ENCODE data around the gene RAB7B. TPM values are rescaled to one million over a fixed set of nuclear protein-coding genes. Genes with fewer than 3 reads are reported as not detected.

The RAB7B gene
- total RNA-seq, 2 donors from 2014 or later, result 0.18 TPM; not detected in 1

- peaks cover under 1% of the 10 kb centered on the region for H3K4me1 Mint-ChIP-seq
- ATAC-seq, result no peak
- peaks cover 4% of the 10 kb centered on the region for H3K36me3 Mint-ChIP-seq (ENCODE audit: low read depth)
- H3K4me3 Mint-ChIP-seq, result no peak overlapping the region
- no peak overlapping the region for H3K27ac Mint-ChIP-seq
- DNase-seq, result no peak
- H3K27me3 Mint-ChIP-seq, result peaks cover 8% of the 10 kb centered on the region
- H3K9me3 ChIP-seq (ENCODE audit: control insufficient read depth, low read length, poor library complexity, severe bottlenecking), result no peaks in the 10 kb centered on the region
These were observed 19.1 kb downstream of the RAB7B start for GRCh38 chr1:205983925-205984725.

- peaks cover 17% of the 10 kb centered on the region for H3K27me3 Mint-ChIP-seq
- no peak overlapping the region for H3K27ac Mint-ChIP-seq
- H3K9me3 ChIP-seq (ENCODE audit: control insufficient read depth, low read length, poor library complexity, severe bottlenecking), result no peaks in the 10 kb centered on the region
- ATAC-seq (no peak), DNase-seq (no peak)
- peaks cover 4% of the 10 kb centered on the region for H3K36me3 Mint-ChIP-seq (ENCODE audit: low read depth)
- no peak overlapping the region for H3K4me3 Mint-ChIP-seq
- peaks cover 3% of the 10 kb centered on the region for H3K4me1 Mint-ChIP-seq
These were observed 21.9 kb downstream of the RAB7B start for GRCh38 chr1:205981257-205981656.

- H3K4me3 Mint-ChIP-seq, result no peak overlapping the region
- ATAC-seq (no peak), DNase-seq (no peak)
- H3K4me1 Mint-ChIP-seq, result peaks cover 3% of the 10 kb centered on the region
- H3K27me3 Mint-ChIP-seq, result peaks cover 17% of the 10 kb centered on the region
- H3K9me3 ChIP-seq (ENCODE audit: control insufficient read depth, low read length, poor library complexity, severe bottlenecking), result no peaks in the 10 kb centered on the region
- H3K27ac Mint-ChIP-seq, result no peak overlapping the region
- H3K36me3 Mint-ChIP-seq (ENCODE audit: low read depth), result peaks cover 4% of the 10 kb centered on the region
These were observed 22.8 kb downstream of the RAB7B start for GRCh38 chr1:205980237-205980870.

GRCh38 chr1:205979301-205979700, 23.9 kb downstream of the RAB7B start:
- peaks cover 3% of the 10 kb centered on the region for H3K4me1 Mint-ChIP-seq
- H3K36me3 Mint-ChIP-seq (ENCODE audit: low read depth), result peaks cover 4% of the 10 kb centered on the region
- DNase-seq (no peak), ATAC-seq (no peak)
- no peak overlapping the region for H3K4me3 Mint-ChIP-seq
- no peak overlapping the region for H3K27ac Mint-ChIP-seq
- no peaks in the 10 kb centered on the region for H3K9me3 ChIP-seq (ENCODE audit: control insufficient read depth, low read length, poor library complexity, severe bottlenecking)
- peaks cover 13% of the 10 kb centered on the region for H3K27me3 Mint-ChIP-seq

- no peak overlapping the region for H3K27ac Mint-ChIP-seq
- no peaks in the 10 kb centered on the region for H3K9me3 ChIP-seq (ENCODE audit: control insufficient read depth, low read length, poor library complexity, severe bottlenecking)
- peaks cover 4% of the 10 kb centered on the region for H3K36me3 Mint-ChIP-seq (ENCODE audit: low read depth)
- H3K4me3 Mint-ChIP-seq, result no peak overlapping the region
- DNase-seq, result no peak
- no peak for ATAC-seq
- peaks cover 6% of the 10 kb centered on the region for H3K4me1 Mint-ChIP-seq
- peaks cover 11% of the 10 kb centered on the region for H3K27me3 Mint-ChIP-seq
These were observed 24.5 kb downstream of the RAB7B start for GRCh38 chr1:205978676-205979075.

- ATAC-seq, result peak; percentile 87
- peaks cover 2% of the 10 kb centered on the region for H3K36me3 Mint-ChIP-seq (ENCODE audit: low read depth)
- H3K4me1 Mint-ChIP-seq, result peaks cover 15% of the 10 kb centered on the region
- peaks cover 11% of the 10 kb centered on the region for H3K27me3 Mint-ChIP-seq
- no peak overlapping the region for H3K27ac Mint-ChIP-seq
- DNase-seq, result peak; percentile 53 to 71 (median 63)
- no peaks in the 10 kb centered on the region for H3K9me3 ChIP-seq (ENCODE audit: control insufficient read depth, low read length, poor library complexity, severe bottlenecking)
- no peak overlapping the region for H3K4me3 Mint-ChIP-seq
These were observed 25.7 kb downstream of the RAB7B start for GRCh38 chr1:205977402-205978014.

- Mint-ChIP-seq H3K27me3 (peaks cover 11% of the 10 kb centered on the region), H3K4me3 (no peak overlapping the region), H3K36me3 (ENCODE audit: low read depth) (no peaks in the 10 kb centered on the region), H3K27ac (no peak overlapping the region), H3K4me1 (peaks cover 17% of the 10 kb centered on the region)
- no peaks in the 10 kb centered on the region for H3K9me3 ChIP-seq (ENCODE audit: control insufficient read depth, low read length, poor library complexity, severe bottlenecking)
- ATAC-seq (no peak), DNase-seq (no peak)
These were observed 26.3 kb downstream of the RAB7B start for GRCh38 chr1:205976708-205977401.

GRCh38 chr1:205976036-205976435, 27.2 kb downstream of the RAB7B start:
- no peak overlapping the region for H3K27ac Mint-ChIP-seq
- peaks cover 17% of the 10 kb centered on the region for H3K4me1 Mint-ChIP-seq
- H3K4me3 Mint-ChIP-seq, result no peak overlapping the region
- H3K27me3 Mint-ChIP-seq, result peaks cover 11% of the 10 kb centered on the region
- DNase-seq, result no peak
- H3K36me3 Mint-ChIP-seq (ENCODE audit: low read depth), result no peaks in the 10 kb centered on the region
- no peak for ATAC-seq
- H3K9me3 ChIP-seq (ENCODE audit: control insufficient read depth, low read length, poor library complexity, severe bottlenecking), result no peaks in the 10 kb centered on the region

- Mint-ChIP-seq H3K27me3 (peaks cover 11% of the 10 kb centered on the region), H3K4me3 (no peak overlapping the region), H3K27ac (no peak overlapping the region), H3K36me3 (ENCODE audit: low read depth) (no peaks in the 10 kb centered on the region), H3K4me1 (peaks cover 17% of the 10 kb centered on the region)
- ATAC-seq (no peak), DNase-seq (no peak)
- H3K9me3 ChIP-seq (ENCODE audit: control insufficient read depth, low read length, poor library complexity, severe bottlenecking), result no peaks in the 10 kb centered on the region
These were observed 27.7 kb downstream of the RAB7B start for GRCh38 chr1:205975387-205975998.

GRCh38 chr1:205974712-205975111, 28.5 kb downstream of the RAB7B start:
- Mint-ChIP-seq H3K4me3 (no peak overlapping the region), H3K27me3 (peaks cover 11% of the 10 kb centered on the region), H3K36me3 (ENCODE audit: low read depth) (no peaks in the 10 kb centered on the region), H3K4me1 (peaks cover 17% of the 10 kb centered on the region), H3K27ac (no peak overlapping the region)
- H3K9me3 ChIP-seq (ENCODE audit: control insufficient read depth, low read length, poor library complexity, severe bottlenecking), result no peaks in the 10 kb centered on the region
- ATAC-seq (no peak), DNase-seq (no peak)

GRCh38 chr1:205973377-205974232, 29.6 kb downstream of the RAB7B start:
- ATAC-seq (no peak), DNase-seq (no peak)
- no peak overlapping the region for H3K27ac Mint-ChIP-seq
- no peaks in the 10 kb centered on the region for H3K36me3 Mint-ChIP-seq (ENCODE audit: low read depth)
- peaks cover 11% of the 10 kb centered on the region for H3K27me3 Mint-ChIP-seq
- no peak overlapping the region for H3K4me3 Mint-ChIP-seq
- H3K4me1 Mint-ChIP-seq, result peaks cover 15% of the 10 kb centered on the region
- no peaks in the 10 kb centered on the region for H3K9me3 ChIP-seq (ENCODE audit: control insufficient read depth, low read length, poor library complexity, severe bottlenecking)

GRCh38 chr1:205972491-205973168, 30.6 kb downstream of the RAB7B start:
- H3K27ac Mint-ChIP-seq, result no peak overlapping the region
- no peak for DNase-seq
- no peaks in the 10 kb centered on the region for H3K36me3 Mint-ChIP-seq (ENCODE audit: low read depth)
- H3K9me3 ChIP-seq (ENCODE audit: control insufficient read depth, low read length, poor library complexity, severe bottlenecking), result no peaks in the 10 kb centered on the region
- peaks cover 9% of the 10 kb centered on the region for H3K27me3 Mint-ChIP-seq
- no peak for ATAC-seq
- H3K4me3 Mint-ChIP-seq, result no peak overlapping the region
- H3K4me1 Mint-ChIP-seq, result peaks cover 15% of the 10 kb centered on the region

Measured in T-helper 17 cell (primary cell).